ENCODE data around the gene LRRC46. TPM values are rescaled to one million over a fixed set of nuclear protein-coding genes. Genes with fewer than 3 reads are reported as not detected.

LRRC46 gene
- polyA plus RNA-seq, 3 donors = 0.12 to 0.65 (median 0.22) TPM

DNA sequence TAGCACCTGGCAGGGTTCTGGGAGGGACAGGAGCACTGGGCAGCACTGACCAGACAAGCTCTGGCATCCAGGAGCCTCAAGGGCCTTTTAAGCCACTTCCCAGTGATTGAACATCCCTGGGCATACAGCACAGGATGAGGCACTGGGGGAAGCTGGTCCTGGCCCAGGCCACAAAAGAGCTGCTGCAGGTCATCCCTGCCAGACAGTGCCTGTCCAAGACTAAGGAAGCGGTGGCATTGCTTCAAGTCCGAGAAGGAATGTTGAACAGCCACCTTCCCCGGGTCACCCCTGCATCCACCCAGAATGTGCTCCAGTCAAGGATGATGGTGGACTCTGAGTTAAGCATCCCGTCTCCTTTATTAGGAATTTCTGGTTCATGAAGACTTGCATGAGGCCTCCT lies 8.7 kb upstream of the LRRC46 start:
- H3K27ac Mint-ChIP-seq = peak overlapping the region in 1 of 7 donors; percentile 78
- H2AFZ ChIP-seq (ENCODE audit: insufficient read depth, low read depth, low read length, poor library complexity, severe bottlenecking) = no peak overlapping the region
- H3K36me3 ChIP-seq (replicated peaks in 1 of 2; ENCODE audit: control insufficient read depth in 1 of 2, insufficient read depth in 2 of 2, low read length in 2 of 2) = peaks cover 49 to 63% of the 10 kb centered on the region in 2 donors
- peaks cover 22 to 25% of the 10 kb centered on the region in 2 donors for H3K4me1 ChIP-seq (ENCODE audit: control insufficient read depth in 1 of 2, insufficient read depth in 2 of 2, low read length in 2 of 2)
- intact Hi-C loops (cut with micrococcal nuclease) = no loop called here
- WGBS (ENCODE audit: insufficient coverage) = 96% methylated on average over 4 of the region's 4 CpGs
- H3K9me3 ChIP-seq (replicated peaks in 1 of 2; ENCODE audit: control insufficient read depth in 1 of 2, insufficient read depth in 1 of 2, low read length in 2 of 2) = no peaks in the 10 kb centered on the region
- no peaks in the 10 kb centered on the region for H3K27me3 ChIP-seq (ENCODE audit: control insufficient read depth in 2 of 2, insufficient read depth in 2 of 2, low read length in 2 of 2)
- H3K27ac ChIP-seq (ENCODE audit: low read depth in 1 of 2, low read length in 2 of 2) = peak overlapping the region in 1 of 2 donors; percentile 78
- no peaks in the 10 kb centered on the region for H3K9me3 Mint-ChIP-seq
- no peak overlapping the region for H3K4me2 ChIP-seq (replicated peaks; ENCODE audit: extremely low read depth, low read length, poor library complexity, severe bottlenecking)
- no peaks in the 10 kb centered on the region for H4K20me1 ChIP-seq (ENCODE audit: insufficient read depth, low read length)
- DNase-seq = no peak
- no peak overlapping the region for H3K4me3 Mint-ChIP-seq
- peaks cover 29% of the 10 kb centered on the region for H3K4me1 Mint-ChIP-seq
- H3K27me3 Mint-ChIP-seq (ENCODE audit: low read depth in 3 of 3) = no peaks in the 10 kb centered on the region
- peaks cover 46 to 62% of the 10 kb centered on the region in 2 donors for H3K36me3 Mint-ChIP-seq
- peaks cover 8% of the 10 kb centered on the region for H3K79me2 ChIP-seq (ENCODE audit: insufficient read depth, low read length)
- TF ChIP-seq, protein P1, sequence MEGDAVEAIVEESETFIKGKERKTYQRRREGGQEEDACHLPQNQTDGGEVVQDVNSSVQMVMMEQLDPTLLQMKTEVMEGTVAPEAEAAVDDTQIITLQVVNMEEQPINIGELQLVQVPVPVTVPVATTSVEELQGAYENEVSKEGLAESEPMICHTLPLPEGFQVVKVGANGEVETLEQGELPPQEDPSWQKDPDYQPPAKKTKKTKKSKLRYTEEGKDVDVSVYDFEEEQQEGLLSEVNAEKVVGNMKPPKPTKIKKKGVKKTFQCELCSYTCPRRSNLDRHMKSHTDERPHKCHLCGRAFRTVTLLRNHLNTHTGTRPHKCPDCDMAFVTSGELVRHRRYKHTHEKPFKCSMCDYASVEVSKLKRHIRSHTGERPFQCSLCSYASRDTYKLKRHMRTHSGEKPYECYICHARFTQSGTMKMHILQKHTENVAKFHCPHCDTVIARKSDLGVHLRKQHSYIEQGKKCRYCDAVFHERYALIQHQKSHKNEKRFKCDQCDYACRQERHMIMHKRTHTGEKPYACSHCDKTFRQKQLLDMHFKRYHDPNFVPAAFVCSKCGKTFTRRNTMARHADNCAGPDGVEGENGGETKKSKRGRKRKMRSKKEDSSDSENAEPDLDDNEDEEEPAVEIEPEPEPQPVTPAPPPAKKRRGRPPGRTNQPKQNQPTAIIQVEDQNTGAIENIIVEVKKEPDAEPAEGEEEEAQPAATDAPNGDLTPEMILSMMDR (IDR thresholded peaks at IDR 0.05) = no peak
- H3K4me3 ChIP-seq (replicated peaks in 1 of 3; ENCODE audit: low read depth in 2 of 3, low read length in 3 of 3) = no peak overlapping the region
- no peak overlapping the region for H3K9ac ChIP-seq (ENCODE audit: insufficient read depth, low read length, poor library complexity, severe bottlenecking)

DNA sequence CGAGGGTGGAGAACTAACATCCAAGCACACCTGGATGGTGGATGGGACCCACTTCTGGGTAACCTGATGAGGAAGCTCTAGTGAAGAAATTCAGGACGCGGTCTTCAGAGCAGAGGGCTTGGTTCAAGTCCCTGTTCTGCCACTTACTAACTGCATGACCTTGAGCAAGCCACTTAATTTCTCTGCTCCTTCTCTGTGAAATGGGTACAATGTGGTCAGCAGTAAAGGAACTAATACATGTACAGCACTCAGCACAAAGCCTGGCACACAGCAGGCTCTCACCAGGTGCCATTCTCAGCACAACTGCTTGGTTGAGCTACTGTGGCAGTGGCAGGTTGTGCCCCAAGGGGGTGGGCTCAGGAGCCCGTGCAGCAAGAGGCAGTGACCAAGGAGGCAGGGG lies 8.0 kb upstream of the LRRC46 start:
- H3K27ac ChIP-seq (ENCODE audit: low read depth in 1 of 2, low read length in 2 of 2) = no peak overlapping the region
- no peak overlapping the region for H3K4me2 ChIP-seq (replicated peaks; ENCODE audit: extremely low read depth, low read length, poor library complexity, severe bottlenecking)
- Mint-ChIP-seq H3K36me3 (peaks cover 47 to 62% of the 10 kb centered on the region in 2 donors), H3K27me3 (ENCODE audit: low read depth in 3 of 3) (no peaks in the 10 kb centered on the region), H3K4me3 (no peak overlapping the region), H3K4me1 (peaks cover 29% of the 10 kb centered on the region), H3K9me3 (peaks cover 0 to 1% (median 0%) of the 10 kb centered on the region in 7 donors), H3K27ac (no peak overlapping the region)
- H2AFZ ChIP-seq (ENCODE audit: insufficient read depth, low read depth, low read length, poor library complexity, severe bottlenecking) = no peak overlapping the region
- H3K4me1 ChIP-seq (ENCODE audit: control insufficient read depth in 1 of 2, insufficient read depth in 2 of 2, low read length in 2 of 2) = peaks cover 22 to 25% of the 10 kb centered on the region in 2 donors
- H3K9ac ChIP-seq (ENCODE audit: insufficient read depth, low read length, poor library complexity, severe bottlenecking) = no peak overlapping the region
- H4K20me1 ChIP-seq (ENCODE audit: insufficient read depth, low read length) = no peaks in the 10 kb centered on the region
- H3K79me2 ChIP-seq (ENCODE audit: insufficient read depth, low read length) = peaks cover 8% of the 10 kb centered on the region
- H3K36me3 ChIP-seq (replicated peaks in 1 of 2; ENCODE audit: control insufficient read depth in 1 of 2, insufficient read depth in 2 of 2, low read length in 2 of 2) = peaks cover 47 to 62% of the 10 kb centered on the region in 2 donors
- H3K9me3 ChIP-seq (replicated peaks in 1 of 2; ENCODE audit: control insufficient read depth in 1 of 2, insufficient read depth in 1 of 2, low read length in 2 of 2) = no peaks in the 10 kb centered on the region
- no peaks in the 10 kb centered on the region for H3K27me3 ChIP-seq (ENCODE audit: control insufficient read depth in 2 of 2, insufficient read depth in 2 of 2, low read length in 2 of 2)
- no peak for DNase-seq
- H3K4me3 ChIP-seq (replicated peaks in 1 of 3; ENCODE audit: low read depth in 2 of 3, low read length in 3 of 3) = no peak overlapping the region
- TF ChIP-seq, protein P1 (IDR thresholded peaks at IDR 0.05) = no peak
- WGBS (ENCODE audit: insufficient coverage) = 86% methylated on average over 1 of the region's 4 CpGs
- intact Hi-C loops (cut with micrococcal nuclease) = no loop called here
